Cerebellar cortex (tissue), 1 donor: Measurements from ENCODE around the gene KRT74.

Experiments used
- DNase-seq: peaks from one replicate; pipeline ENCODE4 v3.0.0-alpha.2; 2015; ENCODE audit warnings: low spot score

The KRT74 gene

DNA sequence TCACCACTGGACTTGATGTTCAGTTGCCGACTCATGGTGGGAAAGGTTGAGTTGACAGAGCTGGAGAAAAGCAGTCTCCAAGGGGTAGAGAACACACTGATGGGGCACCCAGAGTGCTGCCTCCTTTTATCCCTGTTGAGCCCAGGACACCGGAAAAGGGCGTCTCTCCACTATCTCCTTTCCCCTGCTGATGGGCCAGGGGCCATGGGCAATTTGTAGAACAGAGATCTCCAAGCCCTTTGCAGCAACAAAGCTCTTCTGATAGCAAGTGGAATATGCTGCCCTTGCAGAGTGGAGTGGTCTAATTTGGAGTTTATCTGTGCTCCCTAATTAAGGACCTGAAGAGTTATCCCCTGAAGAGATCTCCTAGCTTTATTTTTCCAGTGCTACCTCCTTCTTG is at the start of gene KRT74:
TSS of gene KRT74 (minus strand) at position 101 of the 400 bp plus-strand sequence. CDS start at position 35, 66 bp downstream.
- no peak for DNase-seq

DNA sequence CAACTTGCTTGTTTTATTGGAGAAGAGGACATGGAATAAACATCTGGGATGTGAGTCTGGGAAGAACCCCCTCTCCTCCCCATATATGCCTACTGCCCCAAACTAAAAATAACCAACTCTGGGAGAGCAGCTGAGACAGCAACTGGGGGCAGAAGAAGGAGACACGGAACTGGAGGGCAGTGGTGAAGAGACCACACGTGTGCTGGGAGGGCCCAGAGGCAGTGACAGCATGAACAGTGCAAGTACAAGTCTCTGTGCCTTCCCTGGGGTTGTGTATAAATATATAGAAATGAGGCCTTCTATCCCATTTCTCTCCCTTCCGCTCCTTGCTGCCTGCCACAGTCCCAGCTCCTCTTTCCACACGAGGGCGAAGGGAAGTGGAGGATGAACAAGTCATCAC is 48.7 kb upstream of the KRT74 start:
- no peak for DNase-seq

DNA sequence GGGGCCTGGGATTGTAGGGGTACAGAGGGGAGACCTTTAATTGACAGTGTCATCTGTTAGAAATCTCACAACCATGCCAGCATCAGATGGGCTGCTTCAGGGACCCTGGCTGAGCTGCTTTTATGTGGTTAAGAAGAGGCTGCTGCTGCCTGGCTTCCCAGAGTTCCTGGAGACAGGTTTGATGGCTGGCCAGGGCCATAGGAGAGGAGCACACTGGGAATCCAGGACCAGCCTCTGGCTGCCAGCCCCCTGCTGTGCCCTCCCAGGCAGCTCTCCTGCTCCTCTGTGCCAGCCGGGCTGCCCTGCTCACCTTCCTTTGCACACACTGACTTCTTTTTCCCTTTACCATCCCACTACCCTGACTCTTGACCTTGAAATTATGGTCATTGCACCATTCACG is 45.2 kb upstream of the KRT74 start:
- DNase-seq = no peak

DNA sequence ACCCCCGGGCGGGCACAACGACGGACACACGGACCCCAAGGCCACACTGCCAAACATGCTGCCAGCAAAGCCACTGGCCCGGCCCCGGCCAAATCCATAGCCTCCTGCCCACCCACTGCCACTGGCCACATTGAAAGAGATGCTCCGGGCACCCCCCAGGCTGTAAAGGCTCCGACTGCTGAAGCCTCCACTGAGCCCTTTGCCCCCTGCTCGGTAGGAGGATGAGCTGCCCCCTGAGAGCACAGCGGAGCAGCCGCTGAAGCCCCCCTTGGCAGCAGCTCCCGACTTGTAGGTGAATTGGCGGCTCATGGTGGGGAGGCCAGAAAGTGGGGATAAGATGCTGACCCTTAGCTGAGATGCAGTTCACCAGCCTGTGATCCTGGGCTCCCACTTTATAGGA is 44.6 kb upstream of the KRT74 start, which contains the start of gene KRT73:
TSS of gene KRT73 (minus strand) at position 344 of the 400 bp plus-strand sequence. CDS start at position 309, 35 bp downstream.
- no peak for DNase-seq

DNA sequence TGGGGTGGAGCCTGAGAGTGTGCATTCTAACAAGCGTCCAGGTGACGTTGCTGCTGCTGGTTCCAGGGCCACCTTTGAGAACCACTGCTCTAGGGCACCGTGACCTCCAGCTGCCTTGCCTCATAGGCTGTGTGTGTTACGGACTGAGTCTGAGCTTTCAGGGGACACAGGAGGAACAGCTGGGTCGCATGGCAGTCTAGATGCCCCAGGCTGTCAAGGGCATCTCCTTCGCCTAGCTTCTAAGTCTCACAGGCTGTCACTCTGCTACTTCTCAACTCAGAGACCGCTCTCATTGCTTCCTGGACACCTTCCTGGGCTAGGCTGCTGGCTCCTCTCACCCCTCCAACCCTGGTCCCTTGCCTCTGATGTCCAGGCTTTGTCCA is 43.8 kb upstream of the KRT74 start:
- DNase-seq = no peak

DNA sequence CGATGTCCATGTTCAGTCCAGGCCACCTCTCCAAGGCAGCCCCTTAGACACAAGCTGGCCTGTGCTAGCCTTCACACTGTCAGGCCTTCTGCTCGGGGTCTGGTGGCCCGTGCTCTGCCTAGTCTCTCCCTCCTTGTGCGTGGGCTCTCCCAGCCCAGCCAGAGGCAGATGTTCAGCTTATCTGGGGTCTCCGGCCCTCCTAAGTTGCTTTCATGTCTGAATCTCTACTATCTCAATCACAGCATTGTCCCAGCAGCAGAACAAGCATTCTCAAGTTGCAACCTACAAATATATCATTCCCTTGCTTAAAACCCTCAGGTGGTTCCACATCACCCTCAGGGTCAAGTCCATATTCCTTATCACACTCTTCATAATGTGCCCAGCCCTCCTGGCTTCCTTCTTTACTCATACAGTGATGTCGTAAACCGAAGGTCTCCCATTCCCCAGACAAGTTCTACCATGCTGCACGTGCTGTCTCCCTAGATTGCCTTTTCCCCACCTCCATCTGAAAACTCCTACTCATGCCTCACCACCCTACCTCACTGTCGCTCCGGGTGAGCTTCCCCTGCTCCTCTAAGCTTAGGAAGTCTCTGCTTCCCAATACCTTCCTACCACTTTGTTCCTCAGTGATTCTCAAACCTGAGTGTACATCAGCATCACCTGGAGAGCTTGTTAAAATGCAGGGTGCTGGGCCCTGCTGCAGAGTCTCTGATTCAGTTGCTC is 43.2 kb upstream of the KRT74 start:
- no peak for DNase-seq

DNA sequence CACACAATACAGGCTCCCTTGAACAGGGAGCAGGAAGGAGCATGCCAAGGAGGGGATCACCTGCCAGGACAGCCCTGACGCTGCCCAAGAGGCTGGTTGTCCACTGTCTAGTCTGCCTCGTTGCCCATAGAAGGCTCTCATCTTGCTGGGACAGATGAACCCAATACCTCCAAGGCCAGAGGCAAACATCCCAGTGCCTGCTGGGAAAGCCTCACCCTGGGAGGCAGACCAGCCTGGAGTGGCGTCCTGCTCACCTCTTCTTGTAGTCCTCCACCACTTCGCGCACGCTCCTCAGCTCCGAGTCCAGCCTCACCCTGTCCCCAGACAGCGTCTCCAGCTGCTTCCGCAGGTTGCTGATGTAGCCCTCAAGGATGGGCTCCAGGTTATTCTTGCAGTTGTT is 42.3 kb upstream of the KRT74 start:
- DNase-seq = no peak

DNA sequence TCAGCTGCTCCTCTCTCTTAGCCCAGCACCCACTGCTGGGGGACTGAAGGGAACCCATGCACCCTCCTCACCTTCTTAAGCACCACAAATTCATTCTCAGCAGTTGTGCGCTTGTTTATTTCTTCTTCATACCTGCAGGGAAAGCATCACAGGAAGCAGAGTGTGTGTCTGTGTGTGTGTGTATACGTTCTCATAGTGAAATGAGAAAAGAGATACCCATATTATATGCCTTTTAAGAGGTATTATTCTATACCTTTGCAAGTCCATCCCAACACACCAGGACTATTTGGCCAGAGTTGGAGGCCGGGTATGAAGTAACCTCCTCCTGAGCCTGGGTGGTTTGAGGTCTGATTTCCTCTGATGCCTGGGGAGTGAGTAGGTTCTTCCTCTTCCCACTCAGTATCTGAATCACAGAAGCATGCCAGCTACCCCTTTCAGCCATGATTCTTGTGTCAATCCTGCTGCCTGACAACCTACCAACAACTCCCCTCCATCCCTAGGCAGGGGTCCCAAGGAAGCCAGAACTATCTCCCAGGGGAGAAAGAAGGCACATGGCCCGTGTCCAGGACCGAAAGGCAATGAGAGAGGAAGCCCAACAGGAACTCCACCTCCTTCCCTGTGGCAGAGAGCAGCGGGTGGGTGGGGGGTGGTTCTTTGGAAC is 41.7 kb upstream of the KRT74 start:
- DNase-seq = no peak

DNA sequence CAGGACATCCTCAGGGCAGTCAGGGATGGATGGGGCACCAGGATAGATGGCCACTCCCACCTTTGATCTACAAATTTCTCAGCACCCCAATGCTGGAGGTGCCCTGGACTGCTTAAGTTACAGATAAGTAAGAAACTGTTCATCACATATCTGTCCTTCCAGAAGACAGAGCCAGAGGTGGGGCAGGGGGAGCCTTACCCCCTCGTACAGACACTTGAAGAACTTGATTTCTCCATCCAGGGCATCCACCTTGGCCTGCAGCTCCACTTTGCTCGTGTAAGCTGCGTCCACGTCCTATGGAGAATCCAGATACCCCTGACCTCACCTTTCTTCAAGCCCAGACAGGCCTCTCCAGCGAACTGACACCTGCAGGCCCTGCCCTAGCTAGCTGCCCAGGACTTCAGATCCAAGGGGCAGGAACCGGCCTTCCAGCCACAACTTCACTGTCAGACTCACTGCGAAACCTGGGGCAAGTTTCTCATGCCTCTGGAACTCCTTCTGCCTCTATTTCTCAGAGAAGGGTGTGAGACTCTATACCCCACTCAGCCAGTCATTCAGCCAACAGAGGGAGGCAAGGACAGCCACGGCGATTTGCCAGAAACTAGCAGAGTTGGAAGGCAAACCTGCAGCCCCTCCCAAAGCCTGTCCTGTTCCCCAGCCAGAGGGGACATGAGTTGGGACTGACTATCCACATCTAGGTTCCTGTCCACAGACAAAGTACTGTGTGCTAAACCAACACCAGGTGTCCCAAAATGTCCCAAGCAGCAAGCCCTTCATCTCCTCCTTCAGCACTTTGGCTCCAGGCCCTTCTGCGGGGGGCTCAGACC is 41.0 kb upstream of the KRT74 start:
- no peak for DNase-seq

DNA sequence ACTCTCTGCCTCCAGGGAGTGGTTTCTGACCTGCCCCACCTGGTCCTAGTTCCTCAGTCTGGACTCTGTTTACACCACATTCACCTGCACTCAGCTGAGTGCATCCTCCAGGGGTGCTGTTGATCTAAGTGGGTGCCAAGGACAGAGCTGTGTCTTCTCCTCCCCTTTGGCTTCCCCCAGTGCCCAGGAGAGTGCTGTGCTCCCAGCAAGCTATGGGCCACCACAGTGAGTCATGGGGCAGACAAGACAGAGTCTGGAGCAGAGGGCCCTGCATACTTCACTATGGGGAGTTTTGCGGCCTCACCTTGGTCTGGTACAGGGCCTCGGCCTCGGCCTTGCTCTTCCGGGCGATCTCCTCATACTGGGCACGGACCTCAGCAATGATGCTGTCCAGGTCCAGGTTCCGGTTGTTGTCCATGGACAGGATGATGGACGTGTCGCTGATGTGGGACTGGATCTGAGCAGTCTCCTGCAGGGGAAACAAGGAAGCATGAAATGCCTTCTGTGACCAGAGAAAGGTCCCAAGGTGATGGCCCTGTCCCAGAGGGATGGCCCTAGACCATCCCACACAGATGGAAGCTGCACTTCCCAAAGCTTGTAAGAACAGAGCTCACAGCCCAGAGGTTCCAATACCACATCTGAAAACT is 39.9 kb upstream of the KRT74 start:
- DNase-seq = no peak

DNA sequence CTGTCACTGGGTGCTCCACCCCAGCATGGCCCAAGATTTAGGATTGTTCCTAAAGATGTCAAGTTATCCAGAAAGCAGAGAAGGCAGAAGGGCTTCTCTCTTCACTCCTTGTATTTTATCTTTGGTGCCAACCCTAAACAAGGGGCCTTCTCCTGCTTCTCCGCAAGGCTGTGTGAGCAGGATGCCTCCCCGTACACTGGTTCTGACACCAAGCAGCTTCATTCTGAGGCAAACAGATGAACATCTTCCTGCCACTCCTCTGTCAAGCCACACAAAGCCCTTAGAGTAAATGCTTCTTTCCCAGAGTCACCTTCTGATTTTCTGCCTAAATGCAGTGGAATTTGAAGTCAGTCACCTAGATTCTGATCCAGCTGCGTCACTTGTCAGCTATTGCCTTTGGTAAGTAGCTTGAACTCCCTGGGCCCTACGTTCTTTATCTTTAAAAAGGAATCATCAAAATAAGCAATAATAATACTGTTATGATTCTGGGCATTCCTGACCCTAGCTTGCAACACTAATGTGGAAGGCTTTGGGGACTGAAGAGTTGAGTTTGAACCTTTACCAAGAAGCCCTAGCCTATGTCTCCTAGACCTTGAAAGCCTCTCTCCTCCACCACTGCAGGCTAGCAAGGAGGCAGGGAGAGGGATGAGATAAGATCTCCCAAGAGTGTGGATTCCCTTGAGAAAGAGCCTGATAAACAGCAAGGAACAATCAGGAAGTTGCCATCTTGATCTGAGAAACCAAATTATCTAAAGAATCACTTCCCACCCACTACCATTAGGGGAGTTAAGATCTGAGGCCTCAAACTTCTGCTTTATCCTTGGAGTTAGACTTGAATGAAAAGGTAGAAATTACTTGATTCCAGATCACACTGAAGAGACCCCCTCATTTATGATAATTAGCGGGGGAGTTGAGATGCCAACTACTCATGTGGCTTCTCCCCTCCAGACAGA is 39.1 kb upstream of the KRT74 start:
- DNase-seq = no peak

DNA sequence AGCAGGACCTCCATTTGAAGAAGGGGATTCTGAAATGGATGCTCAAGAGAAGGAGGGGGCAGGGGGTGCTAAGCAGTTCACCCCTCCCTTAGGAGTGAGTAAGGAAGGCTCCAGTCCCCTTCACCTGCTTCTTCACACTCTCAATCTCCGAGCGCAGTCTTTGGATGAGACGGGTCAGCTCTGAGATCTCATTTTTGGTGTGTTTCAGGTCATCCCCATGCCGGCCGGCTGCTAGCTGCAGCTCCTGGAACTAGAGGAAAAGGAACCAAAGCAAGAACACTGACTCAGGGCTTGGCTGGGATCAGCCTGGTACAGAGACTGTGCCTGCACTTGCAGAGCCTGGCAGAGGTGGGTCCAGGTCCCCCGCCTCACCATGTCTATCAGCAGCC is 37.4 kb upstream of the KRT74 start:
- no peak for DNase-seq

DNA sequence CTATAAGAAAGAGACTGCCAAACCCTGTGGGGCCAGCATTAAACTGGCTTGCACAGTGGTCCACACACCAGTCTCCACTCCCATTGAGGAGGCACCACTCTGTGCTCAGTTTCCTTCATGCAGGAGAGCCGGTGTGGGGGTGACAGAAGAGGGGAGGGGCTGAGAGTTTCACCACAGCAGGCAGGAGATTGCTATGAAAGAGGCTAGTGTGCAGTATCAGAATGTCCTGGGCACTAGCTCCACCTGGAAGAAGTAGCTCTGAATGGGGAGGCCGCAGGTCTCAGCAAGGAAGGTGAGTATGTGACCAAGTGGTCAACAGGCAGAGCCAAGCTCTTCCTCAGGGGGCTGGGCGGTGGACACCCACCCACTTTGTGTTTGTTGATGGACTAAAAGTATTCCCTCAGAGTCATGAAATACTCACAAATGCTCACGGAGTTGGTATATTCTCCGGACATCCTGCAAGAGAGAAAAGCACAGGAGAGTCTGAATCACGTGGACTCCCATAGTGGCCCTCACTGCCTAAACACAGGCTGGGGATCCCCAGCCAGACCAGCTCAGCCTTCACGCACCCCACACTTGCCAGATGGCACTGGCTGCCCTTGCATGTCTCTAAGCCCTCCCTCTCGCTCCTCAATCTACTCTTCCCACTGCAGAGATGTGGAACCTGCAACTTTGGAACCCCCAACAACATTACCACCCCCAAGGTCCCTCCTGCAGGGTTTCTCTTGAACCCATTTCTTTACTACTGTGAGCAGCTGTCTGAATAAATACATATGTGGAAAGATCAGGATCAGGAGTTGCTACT is 35.4 kb upstream of the KRT74 start:
- DNase-seq = no peak

DNA sequence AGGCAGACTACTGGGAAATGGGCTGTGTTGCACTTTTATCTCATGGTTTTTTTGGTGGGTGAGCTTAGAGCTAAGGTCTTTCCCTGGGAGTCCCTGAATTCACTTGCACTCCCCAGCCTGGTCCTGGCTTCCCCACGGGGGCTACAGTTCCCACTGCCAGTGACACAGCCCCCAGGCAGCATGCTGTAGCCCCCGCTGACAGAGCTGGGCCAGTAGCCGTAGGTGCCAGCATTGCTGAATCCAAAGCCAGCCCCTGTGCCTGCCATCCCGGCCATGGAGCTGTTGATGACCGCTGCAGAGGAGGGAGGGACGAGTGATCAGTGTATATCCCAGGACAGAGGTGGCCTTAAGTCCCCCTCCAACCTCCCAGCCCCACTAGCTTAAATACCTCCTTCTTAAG is 34.5 kb upstream of the KRT74 start:
- DNase-seq = no peak

DNA sequence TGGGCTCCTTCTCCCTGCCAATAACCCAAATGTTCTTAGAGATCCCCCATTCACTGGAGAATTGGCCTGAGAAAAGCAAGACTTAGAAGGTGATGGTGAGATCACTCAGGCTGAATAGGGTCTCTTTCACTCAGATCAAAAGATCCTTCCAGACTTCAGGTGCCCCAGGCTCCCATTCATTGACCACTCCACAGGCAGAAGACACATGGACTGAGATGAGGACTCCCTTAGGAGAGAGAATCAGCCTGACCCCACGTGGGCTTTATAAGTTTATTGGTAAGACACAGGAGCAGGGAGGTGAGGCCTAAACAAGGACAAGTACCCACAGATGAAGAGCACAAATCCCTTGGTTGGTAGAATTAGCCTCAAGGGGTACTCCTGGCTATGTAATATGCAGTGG is 33.7 kb upstream of the KRT74 start:
- DNase-seq = no peak

DNA sequence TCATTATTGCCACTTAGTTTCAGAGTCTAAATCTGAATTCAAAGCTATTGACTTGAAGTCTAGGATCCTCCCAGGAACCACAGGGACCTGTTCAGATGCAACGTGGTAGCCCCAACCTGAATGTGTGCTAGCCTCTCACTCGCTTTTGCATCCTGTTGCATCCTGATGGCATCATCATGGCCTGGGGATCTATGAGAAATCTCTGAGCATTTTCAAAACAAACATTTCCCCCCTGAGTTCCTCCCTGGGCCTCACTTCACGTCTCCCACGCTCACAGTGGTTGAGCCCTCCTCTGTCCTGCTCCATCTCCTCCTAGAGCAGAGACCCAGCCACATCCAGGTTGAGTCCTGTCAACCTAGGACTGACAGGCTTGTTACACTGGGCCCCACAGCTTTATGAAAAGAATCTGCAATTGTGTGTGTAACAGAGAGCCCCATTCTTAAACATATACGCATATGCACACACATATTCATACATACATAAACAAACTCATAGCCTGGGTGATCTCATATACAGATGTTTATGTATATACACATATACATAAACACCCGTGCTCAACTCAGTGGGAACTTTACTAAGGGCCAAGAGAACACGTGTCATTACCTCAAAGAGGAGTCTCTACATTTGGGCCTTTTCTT is 33.1 kb upstream of the KRT74 start:
- no peak for DNase-seq

DNA sequence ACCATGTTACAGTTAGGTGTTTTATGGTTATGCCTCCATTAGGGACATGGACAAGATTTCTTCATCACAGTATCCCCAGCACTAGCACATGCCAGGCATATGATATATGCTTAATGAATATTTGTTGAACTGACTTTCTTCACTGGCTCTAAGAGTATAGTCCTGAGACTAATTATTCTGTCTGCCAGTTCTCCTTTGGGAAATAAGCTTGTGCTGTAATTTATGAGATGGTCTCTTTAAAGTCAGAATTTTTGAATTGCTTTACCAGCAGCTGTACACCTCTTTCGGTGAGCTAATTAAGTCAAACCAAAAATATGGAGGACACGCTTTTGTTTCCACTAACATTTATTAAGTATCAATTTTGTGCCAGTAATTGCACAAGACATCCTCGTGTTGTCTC is 32.5 kb upstream of the KRT74 start:
- DNase-seq = no peak

DNA sequence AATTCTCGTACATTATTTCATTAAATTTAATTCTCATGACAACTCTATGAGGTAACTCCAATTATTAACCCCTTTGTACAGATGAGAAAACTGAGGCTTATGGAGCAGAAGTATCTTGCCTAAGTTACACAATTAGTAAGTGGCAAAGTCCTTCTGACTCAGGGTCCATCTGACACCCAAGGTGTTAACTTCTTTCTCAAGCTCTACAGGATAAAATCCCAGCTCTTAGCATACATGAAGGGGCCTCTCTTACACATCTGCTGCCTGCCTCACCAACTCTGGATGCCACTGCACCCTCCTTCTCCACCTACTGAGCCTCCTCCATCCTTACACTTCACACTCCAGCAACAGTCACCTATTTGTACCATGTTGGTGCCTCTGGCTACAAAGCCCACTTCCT is 31.9 kb upstream of the KRT74 start:
- DNase-seq = no peak

DNA sequence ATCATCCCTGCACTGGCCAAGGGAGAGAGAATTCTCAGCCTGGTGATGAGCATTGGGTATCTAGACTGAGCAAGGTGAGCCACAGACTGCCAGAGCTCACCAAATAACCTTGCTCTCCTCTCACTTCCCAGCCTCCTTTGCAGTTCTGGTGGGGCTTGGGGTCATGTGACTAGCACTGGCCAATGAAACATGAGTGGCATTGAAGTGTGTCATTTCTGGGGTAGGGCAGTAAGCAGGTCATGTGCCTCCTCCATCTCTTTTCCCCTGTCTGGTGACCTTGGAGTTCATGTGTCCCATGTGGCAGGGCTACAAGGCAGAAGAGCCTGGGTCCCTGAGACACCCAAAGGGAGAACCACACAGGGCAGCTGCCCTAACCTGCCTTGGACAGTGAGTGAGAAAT is 31.2 kb upstream of the KRT74 start:
- no peak for DNase-seq

DNA sequence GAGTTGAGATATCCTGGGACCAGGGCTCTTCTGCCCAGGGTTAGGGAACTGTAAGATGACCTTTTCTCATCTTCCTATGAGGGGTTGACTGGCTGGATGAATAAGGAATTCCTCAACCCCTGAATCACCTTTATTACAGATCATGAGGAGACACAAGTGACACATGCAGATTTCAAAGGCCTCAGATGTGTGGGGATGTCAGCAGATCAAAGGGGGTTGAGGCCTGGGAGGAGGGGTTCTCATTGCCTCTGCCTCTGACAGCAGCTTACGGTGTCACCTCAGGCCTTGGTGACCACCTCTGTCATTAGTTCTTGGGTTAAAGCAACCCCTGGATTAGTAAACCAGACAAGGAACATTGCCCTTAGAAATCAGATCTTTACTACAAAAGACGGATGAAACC is 29.7 kb upstream of the KRT74 start:
- DNase-seq = no peak
